B cell (primary cell): Measurements from ENCODE around the gene PMP22. TPM values are rescaled to one million over a fixed set of nuclear protein-coding genes. Genes with fewer than 3 reads are reported as not detected.

ENCODE experiments used
- ATAC-seq: fragments of 200-7000 bp; cut with Tn5 transposase; one replicate; pipeline ENCODE4 v1.10.0; 2021; ENCODE audit warnings: low read depth, mild to moderate bottlenecking, moderate number of reproducible peaks, moderate library complexity
- CTCF ChIA-PET: fragments of 350-600 bp; sonication (Branson Sonifier 250); formaldehyde crosslinking; loops from one replicate; lab custom pipeline; 2021; ENCODE audit warnings: antibody characterized with exemption, inconsistent platforms; lab: Charles Lee
- POLR2A ChIA-PET: fragments of 350-600 bp; sonication (Branson Sonifier 250); formaldehyde crosslinking; loops from one replicate; lab custom pipeline; 2021; ENCODE audit warnings: antibody characterized with exemption; lab: Charles Lee
- DNase-seq: peaks from one replicate; pipeline ENCODE4 v3.0.0; 2013
- H2AFZ ChIP-seq: 2 replicates; pipeline ENCODE4 v1.6.1; 2012; ENCODE audit warnings: mild to moderate bottlenecking, low read depth, low read length; ENCODE audit not compliant: insufficient read depth, poor library complexity, severe bottlenecking
- H3K27ac ChIP-seq, 2 donors: 1 replicate in 1 of 2; 2 replicates in 1 of 2; pipeline ENCODE4 v1.5.1; 2012 to 2013; ENCODE audit warnings: low read length in 2 of 2, mild to moderate bottlenecking in 2 of 2, moderate library complexity in 1 of 2
- H3K27me3 ChIP-seq, 4 experiments: fragments of 200-600 bp in 1 of 4; sonication (generic) in 1 of 4; replicated peaks in 1 of 4; 1 replicate in 2 of 4; 2 replicates in 2 of 4; pipeline versions ENCODE4 v1.6.1 to v1.7.0; 2013 to 2016; ENCODE audit warnings: low read length in 3 of 4, mild to moderate bottlenecking in 2 of 4, mixed read lengths in 1 of 4, moderate library complexity in 1 of 4; ENCODE audit not compliant: insufficient read depth in 4 of 4, control insufficient read depth in 3 of 4; ENCODE audit errors: control extremely low read depth in 1 of 4
- H3K36me3 ChIP-seq, 2 experiments: replicated peaks in 1 of 2; 1 replicate in 1 of 2; 2 replicates in 1 of 2; pipeline versions ENCODE4 v1.6.1 to v1.7.1; 2013; ENCODE audit warnings: low read length in 1 of 2; ENCODE audit not compliant: insufficient read depth in 2 of 2, control insufficient read depth in 1 of 2; ENCODE audit errors: control extremely low read depth in 1 of 2, extremely low read depth in 1 of 2
- H3K4me1 ChIP-seq, 2 donors: fragments of 200-600 bp in 1 of 2; sonication (generic) in 1 of 2; 1 replicate in 1 of 2; 2 replicates in 1 of 2; pipeline versions ENCODE4 v1.5.1 to v1.6.1; 2013 to 2017; ENCODE audit warnings: low read length in 2 of 2; ENCODE audit not compliant: control insufficient read depth in 2 of 2, insufficient read depth in 2 of 2
- H3K4me2 ChIP-seq: replicated peaks from 2 replicates; pipeline ENCODE3; 2012; ENCODE audit warnings: mild to moderate bottlenecking, low read depth, low read length; ENCODE audit not compliant: poor library complexity, severe bottlenecking
- H3K4me3 ChIP-seq, 5 experiments: fragments of 200-600 bp in 1 of 5; sonication (generic) in 1 of 5; 1 replicate in 3 of 5; 2 replicates in 2 of 5; pipeline versions ENCODE4 v1.5.1 to v1.7.0; 2011 to 2016; ENCODE audit warnings: low read length in 4 of 5, mild to moderate bottlenecking in 4 of 5, low read depth in 2 of 5, control low read depth in 1 of 5, moderate library complexity in 1 of 5; ENCODE audit not compliant: insufficient read depth in 1 of 5; ENCODE audit errors: control extremely low read depth in 1 of 5, extremely low read depth in 1 of 5
- H3K79me2 ChIP-seq: fragments of 200-600 bp; sonication (generic); one replicate; pipeline ENCODE4 v1.6.0; 2016; ENCODE audit warnings: low read length; ENCODE audit not compliant: control insufficient read depth, insufficient read depth
- H3K9ac ChIP-seq: fragments of 200-600 bp; sonication (generic); 2 replicates; pipeline ENCODE4 v1.6.1; 2017; ENCODE audit warnings: mild to moderate bottlenecking, low read length, moderate library complexity
- H3K9me3 ChIP-seq, 3 donors: one replicate each; pipeline versions ENCODE4 v1.6.1 to v1.7.1; 2013; ENCODE audit warnings: low read length in 2 of 3; ENCODE audit not compliant: control insufficient read depth in 2 of 3, insufficient read depth in 1 of 3; ENCODE audit errors: control extremely low read depth in 1 of 3
- H4K20me1 ChIP-seq: 2 replicates; pipeline ENCODE4 v1.6.0; 2012; ENCODE audit warnings: mild to moderate bottlenecking, low read length; ENCODE audit not compliant: insufficient read depth, control insufficient read depth, poor library complexity, severe bottlenecking
- H3K27ac Mint-ChIP-seq: one replicate; pipeline ENCODE4 v1.8.0; 2021; ENCODE audit warnings: mixed read lengths
- H3K27me3 Mint-ChIP-seq: one replicate; pipeline ENCODE4 v1.8.0; 2021; ENCODE audit warnings: mixed read lengths
- H3K4me1 Mint-ChIP-seq: one replicate; pipeline ENCODE4 v1.8.0; 2021; ENCODE audit warnings: mixed read lengths
- H3K4me3 Mint-ChIP-seq: one replicate; pipeline ENCODE4 v1.8.0; 2021; ENCODE audit warnings: mixed read lengths
- H3K9me3 Mint-ChIP-seq: one replicate; pipeline ENCODE4 v1.8.0; 2022; ENCODE audit warnings: mixed read lengths; ENCODE audit not compliant: insufficient read depth
- CTCF ChIP-seq: fragments of 200-600 bp; IDR thresholded peaks from one replicate; pipeline ENCODE4 v1.8.0; 2022; ENCODE audit warnings: antibody characterized with exemption, mild to moderate bottlenecking
- EZH2 ChIP-seq: IDR thresholded peaks from 2 replicates; pipeline ENCODE4 v1.6.1; 2012; ENCODE audit warnings: borderline replicate concordance, low read depth, mild to moderate bottlenecking, moderate library complexity, low read length; ENCODE audit not compliant: insufficient read depth, poor library complexity, severe bottlenecking
- WGBS: methylation state at CpG from one replicate; pipeline ENCODE4 v1.1.5; 2013; ENCODE audit warnings: missing lambda C conversion rate; ENCODE audit not compliant: insufficient coverage; 5-methylcytosine and 5-hydroxymethylcytosine counted together
- intact Hi-C: fragments of 100-400 bp; cut with micrococcal nuclease; formaldehyde crosslinking; loops from one replicate; pipeline ENCODE4 v1.10.0; 2022
- polyA plus RNA-seq: library from polyadenylated mRNA; depleted of rRNA; stranded (reverse); fragments of >200 nt; gene quantifications from 2 replicates; pipeline ENCODE4 v1.2.3, GENCODE V29; 2012
- total RNA-seq, 2 donors: library from RNA; stranded (reverse); fragments of 120-200 nt in 1 of 2; gene quantifications; 1 replicate in 1 of 2; 2 replicates in 1 of 2; pipeline versions ENCODE4 v1.2.3 to v1.2.4, GENCODE V29; 2013 to 2022

Gene PMP22
- total and polyA plus RNA-seq, 2 donors (not counting 1 experiment from before 2014, with no cell fraction given): 0.71 TPM; not detected in 1

- no peaks in the 10 kb centered on the region for H3K4me1 ChIP-seq
- H3K27me3 ChIP-seq: peaks cover 0 to 3% (median under 1%) of the 10 kb centered on the region in 4 experiments
- Mint-ChIP-seq H3K27ac (no peak overlapping the region), H3K4me3 (no peak overlapping the region), H3K27me3 (peaks cover 11% of the 10 kb centered on the region), H3K9me3 (no peaks in the 10 kb centered on the region), H3K4me1 (no peaks in the 10 kb centered on the region)
- H3K36me3 ChIP-seq: no peaks in the 10 kb centered on the region
- no peak overlapping the region for H2AFZ ChIP-seq
- ChIA-PET POLR2A (no interaction called here), CTCF (no interaction called here)
- no peak overlapping the region for H3K27ac ChIP-seq
- H3K79me2 ChIP-seq: no peaks in the 10 kb centered on the region
- ATAC-seq: no peak
- TF ChIP-seq CTCF: no peak
- H3K9ac ChIP-seq: no peak overlapping the region
- H3K9me3 ChIP-seq: no peaks in the 10 kb centered on the region
- intact Hi-C loops: no loop called here
- no peak for DNase-seq
- no peak overlapping the region for H3K4me3 ChIP-seq
- no peak overlapping the region for H3K4me2 ChIP-seq
- H4K20me1 ChIP-seq: no peaks in the 10 kb centered on the region
- WGBS: 87% methylated on average over 11 of the region's 11 CpGs
Measured at GRCh38 chr17:15250135-15250860, 14.8 kb downstream of the PMP22 start.

GRCh38 chr17:15249487-15249886, 15.6 kb downstream of the PMP22 start:
- H3K27ac ChIP-seq: no peak overlapping the region
- H3K4me3 Mint-ChIP-seq: no peak overlapping the region
- H3K4me3 ChIP-seq: no peak overlapping the region
- H3K4me1 Mint-ChIP-seq: no peaks in the 10 kb centered on the region
- no peaks in the 10 kb centered on the region for H3K9me3 Mint-ChIP-seq
- H3K36me3 ChIP-seq: no peaks in the 10 kb centered on the region
- POLR2A ChIA-PET: no interaction called here
- H3K27ac Mint-ChIP-seq: no peak overlapping the region
- H2AFZ ChIP-seq: no peak overlapping the region
- H3K4me1 ChIP-seq: no peaks in the 10 kb centered on the region
- no peaks in the 10 kb centered on the region for H3K79me2 ChIP-seq
- H3K9ac ChIP-seq: no peak overlapping the region
- intact Hi-C loops: no loop called here
- 59% methylated on average over 4 of the region's 5 CpGs for WGBS
- CTCF ChIA-PET: no interaction called here
- ATAC-seq (no peak), DNase-seq (no peak)
- peaks cover 10% of the 10 kb centered on the region for H3K27me3 Mint-ChIP-seq
- TF ChIP-seq EZH2 (no peak), CTCF (no peak)
- no peaks in the 10 kb centered on the region for H3K9me3 ChIP-seq
- no peak overlapping the region for H3K4me2 ChIP-seq
- H4K20me1 ChIP-seq: no peaks in the 10 kb centered on the region
- peaks cover 0 to 2% (median 0%) of the 10 kb centered on the region in 4 experiments for H3K27me3 ChIP-seq
